HG03135 (cell line): ENCODE measurements around the gene SLC25A33.
"Not testable (repeated sequence)": the region's sequence is repeated elsewhere in the genome, so short reads cannot be mapped to it uniquely, and the experiment has no call there.

ENCODE experiments used
- ATAC-seq: cut with Tn5 transposase; IDR thresholded peaks from one replicate; pipeline ENCODE4 v1.9.1; 2021; ENCODE audit warnings: mild to moderate bottlenecking, moderate library complexity; ENCODE audit not compliant: unreplicated experiment

SLC25A33 gene

GRCh38 chr1:9538669-9539164, 548 bp upstream of the SLC25A33 start:
- ATAC-seq = no peak

DNA sequence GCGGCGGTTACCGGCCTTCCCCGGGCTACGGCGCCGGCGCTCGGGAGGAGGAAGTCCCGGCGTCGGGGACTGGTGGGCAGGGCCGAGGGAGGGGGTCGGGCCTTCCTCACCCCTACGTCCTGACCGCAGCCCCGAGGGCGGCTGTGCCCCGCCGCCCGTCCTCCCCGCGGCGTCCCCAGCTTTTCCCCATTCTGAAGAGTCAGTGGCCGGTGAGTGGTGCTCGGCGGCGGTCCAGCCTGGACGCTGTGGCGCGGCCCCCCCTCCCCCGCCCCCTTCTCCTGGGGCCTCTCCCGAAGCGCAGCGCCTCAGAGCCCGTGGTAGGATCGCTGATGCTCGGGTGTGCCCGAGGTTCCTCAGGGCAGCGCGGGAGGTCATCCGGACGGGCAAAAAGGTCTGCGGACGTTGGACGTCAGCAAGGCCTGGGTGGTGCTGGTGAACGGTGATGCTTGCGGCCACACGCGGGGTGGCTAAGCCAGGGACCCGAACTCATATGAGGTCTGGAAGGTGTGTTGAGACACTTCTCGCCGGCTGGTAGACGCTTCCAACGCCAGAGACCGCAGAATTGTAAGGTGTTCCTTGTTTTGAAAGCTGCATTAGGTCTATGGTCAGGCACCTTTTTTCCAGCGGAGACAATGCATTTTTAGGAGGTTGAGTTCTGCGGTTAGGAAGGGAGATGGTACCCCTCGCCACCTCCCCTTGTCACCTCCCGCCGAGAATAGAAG, 725 bp downstream of the SLC25A33 start:
- ATAC-seq = peak; percentile 35

GRCh38 chr1:9542430-9542829, 3.2 kb downstream of the SLC25A33 start:
- no peak for ATAC-seq

- ATAC-seq = no peak
These were observed 5.7 kb downstream of the SLC25A33 start for GRCh38 chr1:9544926-9545325.

- ATAC-seq = no peak
These were observed 10.8 kb downstream of the SLC25A33 start for GRCh38 chr1:9549955-9550546.

DNA sequence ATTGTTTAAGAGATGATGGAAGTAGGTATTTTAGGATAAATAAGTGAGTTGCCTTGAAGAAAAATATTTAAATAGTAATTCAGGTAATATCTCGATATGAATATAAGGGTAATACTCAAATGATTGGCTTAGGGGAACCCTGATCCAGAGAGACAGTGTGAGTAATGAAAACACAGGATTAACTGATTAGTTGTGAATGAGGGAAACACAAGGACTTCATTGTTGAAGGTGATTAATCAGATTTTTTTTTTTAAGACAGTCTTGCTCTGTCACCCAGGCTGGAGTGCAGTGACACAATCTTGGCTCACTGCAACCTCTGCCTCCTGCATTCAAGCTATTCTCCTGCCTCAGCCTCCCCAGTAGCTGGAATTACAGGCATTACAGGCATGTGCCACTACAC, 12.7 kb downstream of the SLC25A33 start:
- ATAC-seq = no peak

DNA sequence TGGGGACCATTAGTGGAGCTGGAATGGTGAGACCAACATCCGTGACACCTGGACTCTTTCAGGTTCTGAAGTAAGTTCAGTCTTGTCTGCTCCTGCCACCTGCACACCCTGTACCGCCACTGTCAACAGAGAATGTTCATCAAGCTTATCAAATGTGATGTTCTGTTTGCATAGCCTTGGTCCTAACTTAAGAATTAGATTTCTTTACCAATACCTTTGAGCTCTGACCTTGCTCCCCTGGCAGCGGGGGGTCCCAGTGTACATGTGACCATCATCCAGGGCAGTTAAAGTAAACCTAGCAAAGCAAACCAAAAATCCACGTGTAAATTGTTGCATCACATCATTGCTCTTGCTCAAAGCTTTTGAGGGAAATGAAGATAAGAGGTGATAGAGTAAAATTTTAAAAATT, 14.5 kb downstream of the SLC25A33 start:
- no peak for ATAC-seq

DNA sequence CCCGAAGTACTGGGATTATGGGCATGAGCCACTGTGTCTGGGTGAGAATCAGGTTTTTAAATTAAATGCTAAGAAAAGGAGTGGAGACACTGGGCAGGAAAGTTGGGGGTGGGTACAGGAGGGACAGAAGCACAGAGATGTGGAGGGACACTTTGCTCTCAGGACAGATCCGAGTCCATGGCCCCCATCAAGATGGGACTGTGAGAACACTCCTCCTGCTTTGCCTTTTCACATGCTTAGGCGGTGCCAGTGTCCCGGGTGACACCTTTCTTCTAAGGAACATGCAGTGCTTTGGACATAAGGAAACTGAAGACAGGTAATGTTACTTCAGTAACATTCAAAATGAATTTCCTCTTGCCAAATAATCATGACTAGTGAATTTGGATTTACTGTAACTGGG, 16.7 kb downstream of the SLC25A33 start:
- ATAC-seq = no peak

DNA sequence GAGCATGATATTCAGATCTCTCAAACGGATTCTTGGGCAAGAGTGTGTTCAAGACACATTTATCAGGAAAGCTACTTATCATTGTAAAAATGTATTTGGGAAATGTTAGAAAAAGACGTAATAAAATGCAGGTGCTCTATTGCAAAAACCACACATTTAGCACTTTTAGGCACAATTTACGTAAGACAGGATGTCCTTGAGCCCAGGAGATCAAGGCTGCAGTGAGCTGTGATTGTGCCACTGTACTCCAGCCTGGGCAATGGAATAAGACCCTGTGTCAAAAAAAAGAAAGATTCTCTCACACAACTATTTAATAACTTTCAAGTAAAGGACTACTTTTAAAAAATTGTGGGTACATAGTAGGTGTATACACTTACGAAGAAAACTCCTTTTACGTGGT, 18.4 kb downstream of the SLC25A33 start:
- no peak for ATAC-seq

GRCh38 chr1:9558271-9558945, 19.1 kb downstream of the SLC25A33 start:
- no peak for ATAC-seq

DNA sequence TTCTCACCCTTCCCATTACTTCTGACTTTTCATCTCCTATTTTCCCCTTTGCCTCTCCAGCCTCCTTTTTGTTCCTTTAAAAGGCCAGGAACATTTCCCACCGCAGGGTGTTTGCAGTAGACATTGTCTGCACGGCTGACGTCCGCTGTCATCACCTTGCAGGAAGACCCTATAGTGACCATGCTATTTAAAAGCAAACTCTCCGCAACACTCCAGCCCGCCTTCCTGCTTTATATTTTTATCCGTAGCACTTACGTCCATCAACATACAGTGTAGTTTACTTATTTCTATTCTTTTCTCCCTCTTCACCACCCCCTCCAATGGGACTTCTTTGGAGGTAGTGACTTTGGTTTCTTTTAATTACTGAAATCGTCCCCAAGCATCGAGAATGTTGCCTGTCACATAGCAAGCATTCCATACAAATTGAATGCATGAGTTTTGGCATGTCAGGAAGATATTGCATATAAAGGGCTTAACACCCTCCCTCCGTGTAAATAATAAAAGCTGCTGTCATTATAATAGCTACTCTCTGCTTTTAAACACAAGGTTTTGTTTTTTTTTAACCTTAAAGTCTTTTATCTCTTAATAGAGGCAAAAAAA, 19.8 kb downstream of the SLC25A33 start:
- ATAC-seq = no peak

- ATAC-seq = no peak
These were observed 20.4 kb downstream of the SLC25A33 start for GRCh38 chr1:9559673-9560072.

DNA sequence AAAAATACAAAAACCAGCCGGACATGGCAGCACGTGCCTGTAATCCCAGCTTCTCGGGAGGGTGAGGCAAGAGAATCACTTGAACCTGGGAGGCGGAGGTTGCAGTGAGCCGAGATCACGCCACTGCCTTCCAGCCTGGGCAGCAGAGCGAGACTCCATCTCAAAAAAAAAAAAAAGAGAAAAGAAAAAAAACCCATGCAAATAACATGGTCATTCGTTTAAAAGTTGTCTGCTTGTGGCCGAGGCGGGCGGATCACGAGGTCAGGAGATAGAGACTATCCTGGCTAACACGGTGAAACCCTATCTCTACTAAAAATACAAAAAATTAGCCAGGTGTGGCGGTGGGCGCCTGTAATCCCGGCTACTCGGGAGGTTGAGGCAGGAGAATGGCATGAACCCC, 20.8 kb downstream of the SLC25A33 start:
- not testable (repeated sequence) for ATAC-seq

DNA sequence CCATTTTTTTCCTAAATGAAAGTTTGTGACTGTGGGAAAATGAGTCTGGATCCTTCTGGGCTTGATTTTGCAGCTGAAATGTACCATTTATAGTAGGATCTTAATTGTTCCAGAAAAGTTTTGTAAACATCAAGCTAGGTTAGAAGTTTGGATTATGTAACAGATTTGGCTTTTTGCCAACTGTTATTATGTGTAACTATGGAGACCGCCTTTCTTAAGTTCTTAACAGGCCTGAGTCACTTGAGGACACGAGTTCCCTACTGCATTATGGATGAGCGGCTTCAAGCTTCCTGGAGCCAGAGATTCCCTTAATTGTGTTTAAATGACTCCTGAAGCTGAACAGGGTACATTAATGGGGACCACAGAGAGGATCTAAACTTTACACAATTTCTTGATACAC, 22.2 kb downstream of the SLC25A33 start:
- no peak for ATAC-seq

DNA sequence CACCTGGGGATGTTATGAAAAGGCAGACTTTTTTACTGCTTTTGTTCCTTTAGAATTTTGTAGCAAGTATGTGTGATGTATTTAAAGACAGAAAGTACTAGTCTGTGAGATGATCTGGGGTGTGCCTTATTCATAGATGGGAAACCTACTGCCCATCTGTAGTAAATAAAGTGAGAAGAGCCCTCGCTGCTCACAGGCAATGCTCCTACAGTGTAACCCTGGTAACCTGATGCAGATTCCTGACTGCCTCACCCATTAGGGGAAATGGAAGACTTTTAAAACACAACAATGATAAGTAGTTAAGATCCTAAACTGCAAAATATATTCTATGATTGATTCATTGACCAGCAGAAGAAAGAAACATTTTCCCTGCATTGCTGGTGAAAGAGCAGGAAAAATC, 30.0 kb downstream of the SLC25A33 start:
- ATAC-seq = no peak

GRCh38 chr1:9570886-9571529, 31.7 kb downstream of the SLC25A33 start:
- ATAC-seq = not testable (repeated sequence)

- ATAC-seq = no peak
These were observed 34.5 kb downstream of the SLC25A33 start for GRCh38 chr1:9573723-9574122.

DNA sequence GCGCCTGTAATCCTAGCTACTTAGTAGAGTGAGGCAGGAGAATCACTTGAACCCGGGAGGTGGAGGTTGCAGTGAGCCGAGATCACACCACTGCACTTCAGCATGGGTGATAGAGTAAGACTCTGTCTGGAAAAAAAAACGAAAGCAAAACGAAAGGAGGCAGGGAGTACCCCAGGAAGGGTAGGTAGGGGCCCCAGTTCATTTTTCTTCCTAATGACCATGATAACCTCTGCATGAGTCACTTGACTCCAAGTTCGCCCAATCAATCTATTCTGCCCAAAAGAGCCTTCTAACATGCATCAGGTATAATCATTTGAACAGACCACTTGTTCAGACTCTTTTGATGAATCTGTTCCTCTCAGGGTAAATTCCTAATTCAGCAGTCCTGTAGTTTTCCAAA, 36.2 kb downstream of the SLC25A33 start:
- ATAC-seq = no peak

DNA sequence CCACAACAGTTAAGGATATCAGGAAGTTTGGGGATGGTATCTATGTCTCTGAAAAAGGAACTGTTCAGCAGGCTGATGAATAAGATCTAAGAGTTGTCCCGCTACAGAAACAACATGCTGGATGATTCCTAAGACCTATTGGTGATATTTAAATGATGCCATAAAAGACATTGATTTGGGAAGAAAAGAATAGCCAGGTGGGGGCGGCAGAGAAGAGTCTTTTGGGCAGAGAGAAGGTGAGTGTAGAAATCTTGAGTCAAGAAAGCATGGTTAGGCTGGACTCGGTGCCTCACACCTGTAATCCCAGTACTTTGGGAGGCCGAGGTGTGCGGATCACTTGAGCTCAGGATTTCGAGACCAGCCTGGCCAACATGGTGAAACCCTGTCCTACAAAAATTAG, 37.6 kb downstream of the SLC25A33 start:
- ATAC-seq = no peak

DNA sequence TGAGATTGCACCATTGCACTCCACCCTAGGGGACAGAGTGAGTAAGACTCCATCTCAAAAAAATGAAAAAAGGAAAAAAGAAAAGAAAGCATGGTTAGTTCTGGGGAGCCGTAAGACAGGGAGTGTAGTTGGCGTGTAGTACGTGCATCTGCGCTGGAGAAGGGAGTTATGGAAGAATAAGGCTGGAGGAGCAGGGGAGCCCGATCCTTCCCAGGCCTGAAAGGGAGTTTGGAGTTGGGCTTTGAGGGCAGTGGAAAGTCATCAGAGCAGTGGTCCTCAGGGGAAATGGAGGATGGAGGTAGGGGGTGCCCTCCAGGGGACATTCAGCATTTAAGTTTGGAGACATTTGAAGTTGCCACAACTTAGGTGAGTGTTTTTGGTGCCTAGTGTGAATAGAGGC, 38.2 kb downstream of the SLC25A33 start:
- ATAC-seq = no peak

DNA sequence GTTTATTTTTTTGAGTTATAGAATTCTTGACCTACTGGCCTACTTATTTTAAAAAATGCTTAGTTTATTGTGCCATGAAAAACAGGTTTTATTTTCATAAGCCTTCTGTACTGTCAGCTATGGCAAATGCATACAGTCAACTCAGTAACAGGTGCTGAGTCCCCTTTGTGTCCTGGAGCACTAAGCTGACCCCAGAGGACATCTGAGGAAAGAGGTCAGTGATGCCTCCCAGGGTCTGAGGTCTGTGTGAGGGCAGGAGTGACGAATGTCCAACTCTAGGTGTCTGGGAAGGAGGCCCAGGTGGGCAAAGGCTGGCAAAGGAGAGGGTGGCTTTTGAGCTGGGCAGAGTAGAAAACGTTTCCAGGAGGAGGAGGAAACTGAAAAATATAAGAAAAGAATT, 41.7 kb downstream of the SLC25A33 start:
- ATAC-seq = no peak
